HG02943 (cell line): Measurements from ENCODE around the gene CILP.
"Not testable (repeated sequence)": the region's sequence is repeated elsewhere in the genome, so short reads cannot be mapped to it uniquely, and the experiment has no call there.

ENCODE experiments used
- ATAC-seq: cut with Tn5 transposase; IDR thresholded peaks from one replicate; pipeline ENCODE4 v1.9.1; 2021; ENCODE audit warnings: mild to moderate bottlenecking, low read depth, moderate library complexity; ENCODE audit not compliant: unreplicated experiment

The CILP gene

DNA sequence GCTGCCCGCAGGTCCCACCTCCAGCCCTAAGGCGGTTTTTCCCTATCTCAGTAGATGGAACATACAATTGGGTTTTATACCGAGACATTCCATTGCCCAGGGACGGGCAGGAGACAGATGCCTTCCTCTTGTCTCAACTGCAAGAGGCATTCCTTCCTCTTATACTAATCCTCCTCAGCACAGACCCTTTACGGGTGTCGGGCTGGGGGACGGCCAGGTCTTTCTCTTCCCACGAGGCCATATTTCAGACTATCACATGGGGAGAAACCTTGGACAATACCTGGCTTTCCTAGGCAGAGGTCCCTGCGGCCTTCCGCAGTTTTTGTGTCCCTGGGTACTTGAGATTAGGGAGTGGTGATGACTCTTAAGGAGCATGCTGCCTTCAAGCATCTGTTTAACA, 15.6 kb upstream of the CILP start:
- ATAC-seq = not testable (repeated sequence)

- no peak for ATAC-seq
Observed at GRCh38 chr15:65226221-65226620, 14.9 kb upstream of the CILP start.

DNA sequence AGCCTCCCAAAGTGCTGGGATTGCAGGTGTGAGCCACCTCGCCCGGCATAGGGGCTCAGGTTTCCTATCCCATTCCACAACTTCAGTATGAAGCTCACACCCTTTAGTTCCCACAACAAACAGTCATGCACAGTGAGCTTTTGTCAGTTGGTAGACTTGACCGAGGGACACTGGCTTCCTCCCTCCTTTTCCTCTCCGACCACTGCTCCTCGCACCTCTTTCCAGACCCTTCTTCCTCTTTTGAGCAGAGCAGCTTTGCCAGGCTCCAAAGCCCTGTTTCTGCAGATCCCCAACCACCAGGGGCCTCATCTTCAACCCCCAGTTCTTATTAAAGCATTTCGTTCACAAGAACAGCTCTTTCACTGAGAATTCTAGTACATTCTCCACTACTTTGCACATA, 12.7 kb upstream of the CILP start:
- no peak for ATAC-seq

- no peak for ATAC-seq
Observed at GRCh38 chr15:65222891-65223290, 11.6 kb upstream of the CILP start.

GRCh38 chr15:65221697-65222096, 10.4 kb upstream of the CILP start:
- ATAC-seq = no peak

GRCh38 chr15:65219137-65219536, 7.9 kb upstream of the CILP start:
- ATAC-seq = no peak

DNA sequence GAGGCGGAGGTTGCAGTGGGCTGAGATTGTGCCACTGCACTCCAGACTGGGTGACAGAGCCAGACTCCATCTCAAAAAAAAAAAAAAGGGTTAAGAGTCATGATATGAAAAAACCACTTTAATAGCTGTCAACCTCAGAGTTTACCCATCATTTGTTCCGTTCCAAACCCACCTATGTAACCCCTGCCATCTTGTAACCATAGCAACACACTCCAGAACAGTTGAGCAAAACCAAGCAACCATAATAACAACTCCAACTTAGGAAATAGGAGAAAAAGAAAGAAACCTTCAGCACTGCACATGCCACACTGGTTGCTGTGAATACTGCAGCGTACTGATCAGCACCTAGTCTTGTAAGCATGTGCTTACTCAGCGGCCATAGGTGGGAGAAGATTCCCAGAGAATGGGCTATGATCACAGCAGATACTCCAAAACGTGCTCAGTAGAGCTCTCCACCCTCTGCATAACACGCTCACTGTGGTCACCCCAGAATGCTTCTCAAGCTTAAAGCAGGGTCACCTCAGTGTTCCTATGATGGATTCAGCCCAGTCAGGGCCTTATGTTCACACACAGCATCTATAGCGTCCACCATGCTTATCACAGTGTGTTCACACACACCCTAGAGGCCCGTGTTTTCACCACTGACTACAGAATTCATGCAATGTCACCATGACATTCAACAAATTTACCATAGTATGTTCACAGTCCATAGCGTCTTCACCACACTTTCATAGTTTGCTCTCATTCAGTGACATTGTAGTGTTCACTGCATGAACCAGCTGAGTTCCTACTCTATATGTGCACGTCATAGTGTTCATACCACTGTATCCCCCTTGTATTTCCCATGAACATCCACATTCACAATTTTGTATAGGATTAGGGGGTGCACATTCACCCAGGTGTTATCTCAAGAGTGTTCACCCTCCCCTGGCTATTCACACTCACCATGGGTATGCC, 6.5 kb upstream of the CILP start:
- ATAC-seq = no peak

GRCh38 chr15:65215496-65215895, 4.2 kb upstream of the CILP start:
- ATAC-seq = no peak

DNA sequence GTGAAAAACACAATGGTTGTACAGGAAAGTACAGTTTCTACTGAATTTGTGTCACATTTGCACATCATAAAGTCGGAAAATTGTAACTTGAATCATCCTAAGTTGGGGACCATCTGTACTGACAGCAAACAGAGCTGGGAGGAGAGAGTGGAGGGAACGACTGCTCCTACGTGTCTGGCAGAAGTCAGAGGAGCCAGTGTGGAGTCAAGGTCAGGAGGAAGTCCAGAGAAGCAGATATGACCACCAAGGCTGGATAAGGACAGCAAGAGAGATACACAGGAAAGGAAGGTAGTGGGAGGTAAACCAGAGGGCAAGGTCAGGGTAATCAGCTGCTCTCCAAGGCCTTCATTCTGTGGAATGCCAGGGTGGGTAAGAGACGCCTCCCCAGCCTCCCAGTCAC, 2.7 kb upstream of the CILP start:
- ATAC-seq = no peak

DNA sequence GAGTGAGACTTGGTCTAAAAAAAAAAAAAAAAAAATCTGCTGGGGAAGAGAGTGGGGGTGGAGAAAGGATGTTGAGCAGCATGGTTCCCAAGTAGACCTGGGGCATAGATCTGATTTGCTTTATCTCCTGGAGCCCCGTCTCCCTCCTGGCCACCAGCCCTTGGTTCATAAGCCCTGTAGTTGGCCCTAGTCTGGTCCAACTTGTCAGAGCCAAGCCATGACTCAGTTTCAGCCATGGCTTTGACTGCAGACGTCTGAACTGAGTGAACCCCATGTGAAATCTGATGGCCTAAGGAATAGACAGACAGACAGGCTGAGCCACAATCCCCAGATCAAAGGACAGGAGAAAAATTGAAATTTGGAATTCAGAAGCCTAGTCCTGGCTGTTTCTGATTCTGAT, 2.0 kb upstream of the CILP start:
- ATAC-seq = no peak

DNA sequence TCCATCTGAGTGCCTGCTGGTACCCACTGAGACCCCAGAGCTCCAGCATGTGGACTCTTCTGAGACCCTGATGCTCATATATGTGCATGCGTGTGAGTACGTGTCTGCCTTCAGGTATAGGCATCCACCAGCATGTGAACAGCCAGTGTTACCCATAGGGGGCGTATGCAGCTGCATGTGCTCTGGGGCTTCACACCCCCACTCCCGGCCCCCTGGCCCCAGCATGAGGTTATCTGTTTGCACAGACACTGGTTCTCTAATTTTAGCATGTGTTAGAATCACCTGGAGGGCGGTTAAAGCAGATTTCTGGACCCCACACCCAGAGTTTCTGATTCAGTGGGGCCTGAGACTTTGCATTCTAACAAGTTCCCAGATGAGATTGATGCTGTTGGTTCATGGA, 824 bp upstream of the CILP start:
- no peak for ATAC-seq

DNA sequence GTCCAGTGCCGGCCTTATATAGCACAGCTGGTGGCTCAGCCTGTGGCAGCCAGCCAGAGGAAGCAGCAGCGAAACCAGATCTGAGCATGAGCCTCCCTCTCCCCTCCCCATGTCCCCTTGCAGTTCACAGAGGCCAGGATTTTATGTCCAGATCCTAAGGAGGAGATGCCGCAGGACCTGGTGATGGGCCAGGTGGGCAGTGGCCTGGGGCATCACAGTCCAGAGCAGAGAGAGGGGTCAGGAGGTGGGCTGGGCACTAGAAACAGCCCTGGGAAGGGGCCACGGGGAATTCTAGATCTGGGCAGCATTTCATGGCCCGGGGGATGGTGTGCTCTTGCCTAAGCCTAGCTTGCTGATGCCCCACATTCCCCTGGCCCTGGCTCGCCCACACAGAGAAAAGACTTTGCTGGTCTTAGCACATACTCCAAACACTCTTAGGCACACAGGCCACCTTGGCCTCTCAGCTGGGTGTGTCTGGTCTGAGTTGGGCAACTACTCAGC, 259 bp upstream of the CILP start:
- ATAC-seq = no peak

DNA sequence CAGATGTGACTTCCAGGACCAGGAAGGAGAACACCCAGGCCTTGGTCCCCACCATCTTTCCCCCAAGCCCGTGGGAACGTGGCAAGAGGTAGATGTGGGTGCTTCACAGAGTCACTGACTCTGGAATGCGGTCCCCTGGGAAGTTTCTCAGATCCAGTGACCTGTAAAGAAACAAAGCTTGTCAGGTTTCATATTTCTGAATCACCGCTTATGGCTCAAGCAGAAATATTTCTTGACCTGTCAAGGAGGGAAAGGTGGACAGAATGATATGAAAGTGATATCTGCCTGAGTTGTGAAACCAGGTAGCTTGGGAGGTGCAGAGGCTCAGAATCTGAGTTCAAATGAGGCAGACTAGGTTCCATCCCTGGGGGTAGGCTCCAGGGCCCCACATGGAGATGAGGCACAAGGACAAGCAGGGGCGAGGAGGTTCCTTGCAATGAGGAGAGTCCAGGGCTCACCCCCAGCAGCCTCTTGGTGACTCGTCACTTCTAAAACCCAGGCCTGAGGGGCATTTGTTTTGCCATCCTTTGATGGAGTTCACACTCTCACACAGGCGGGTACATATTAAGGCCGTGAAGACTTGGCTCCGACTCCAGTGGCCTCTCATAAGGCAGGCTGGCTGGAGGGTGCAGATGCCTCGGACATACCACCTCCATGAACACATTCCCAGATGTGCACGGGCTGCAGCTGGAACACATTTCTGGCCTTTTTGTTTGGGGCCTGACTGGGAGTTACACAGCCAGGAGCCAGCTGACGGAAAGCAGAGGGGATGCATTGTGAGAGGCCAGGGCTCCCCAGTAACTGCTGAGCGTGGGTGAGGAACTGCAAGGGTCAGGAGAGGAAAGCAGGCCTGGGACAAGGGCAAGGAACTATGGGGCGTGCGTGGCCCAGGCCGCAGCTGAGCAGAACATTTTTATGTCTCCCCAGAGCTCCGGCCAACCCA, 1.3 kb downstream of the CILP start:
- no peak for ATAC-seq

DNA sequence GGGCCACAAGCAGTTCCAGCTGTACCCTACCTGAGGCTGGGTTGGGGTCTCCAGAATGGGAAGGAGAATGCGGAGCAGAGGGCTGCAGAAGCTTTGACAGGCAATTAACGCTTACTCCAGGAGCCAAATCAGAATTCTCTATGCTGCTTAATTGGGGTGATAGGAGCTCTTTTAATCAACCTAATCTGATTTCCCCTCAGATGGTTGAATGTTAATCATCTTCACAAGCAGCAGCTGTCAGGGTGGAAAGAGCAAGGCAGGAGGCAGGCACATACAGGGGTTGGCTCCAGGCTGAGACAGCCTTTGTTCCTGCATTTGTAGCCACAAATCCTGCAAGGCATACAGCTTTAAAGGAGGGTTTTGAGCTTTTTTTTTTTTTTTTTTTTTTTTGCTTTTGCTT, 2.6 kb downstream of the CILP start:
- no peak for ATAC-seq

DNA sequence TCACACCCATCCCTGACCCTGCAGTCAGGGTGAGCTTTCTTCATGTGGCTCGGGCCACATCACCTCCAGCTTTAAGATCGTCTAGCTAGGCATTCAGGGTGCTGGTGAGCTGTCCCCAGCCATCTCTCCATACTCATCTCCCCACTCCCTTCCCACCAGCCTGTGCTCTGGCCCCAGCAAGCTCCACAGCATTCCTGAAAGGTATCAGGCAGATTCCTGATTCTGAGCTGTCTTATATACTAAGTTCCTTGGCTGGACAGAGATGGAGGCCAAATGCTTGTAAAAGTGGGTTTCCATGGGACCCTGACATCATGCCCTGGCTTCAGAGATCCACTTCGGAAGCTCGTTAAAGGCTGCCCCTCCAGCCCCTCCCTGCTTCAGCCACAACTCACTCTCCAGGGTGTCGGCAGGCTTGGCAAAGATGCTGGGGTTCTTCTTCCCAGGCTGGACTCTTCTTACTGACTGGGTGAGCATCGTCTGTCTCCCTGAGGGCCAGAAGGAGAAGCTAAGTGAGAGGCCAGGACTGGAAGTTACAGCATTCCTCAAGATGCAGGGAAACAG, 3.9 kb downstream of the CILP start:
- no peak for ATAC-seq

- ATAC-seq = no peak
Observed at GRCh38 chr15:65206750-65207149, 4.5 kb downstream of the CILP start.

- no peak for ATAC-seq
Observed at GRCh38 chr15:65204931-65205660, 6.2 kb downstream of the CILP start.

- no peak for ATAC-seq
Observed at GRCh38 chr15:65204236-65204930, 6.9 kb downstream of the CILP start.

GRCh38 chr15:65201918-65202317, 9.4 kb downstream of the CILP start:
- no peak for ATAC-seq

DNA sequence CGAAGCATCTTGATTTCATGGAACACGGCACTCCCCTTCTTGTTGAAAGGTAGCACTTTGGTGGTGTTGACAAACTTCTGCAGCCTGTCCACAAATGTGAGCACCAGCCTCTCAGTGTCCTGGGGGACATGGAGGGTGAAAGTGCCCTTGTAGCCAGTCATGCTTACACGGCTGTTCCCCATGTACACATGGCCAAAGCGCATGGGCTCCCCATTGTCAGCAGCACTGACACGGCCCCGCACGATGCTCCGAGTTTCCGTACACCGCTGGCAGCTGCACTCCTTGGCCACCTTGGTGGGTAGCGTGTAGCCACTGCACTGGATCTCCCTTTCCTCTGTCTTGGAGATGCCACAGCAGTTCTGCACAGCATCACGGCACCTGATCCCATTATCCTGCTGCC, 12.7 kb downstream of the CILP start:
- no peak for ATAC-seq
